Mammary epithelial cell (primary cell): Measurements from ENCODE around the gene LRP5.

Experiments used
- CTCF ChIP-seq, 2 donors: IDR thresholded peaks in 1 of 2; conservative IDR thresholded peaks in 1 of 2; 2 replicates each; pipeline ENCODE4 v1.5.1; 2011 to 2012; ENCODE audit warnings: inconsistent platforms in 2 of 2, low read length in 2 of 2, mild to moderate bottlenecking in 2 of 2, control low read depth in 1 of 2, low read depth in 1 of 2; ENCODE audit not compliant: insufficient read depth in 1 of 2; ENCODE audit errors: extremely low read depth in 1 of 2
- EZH2 ChIP-seq: IDR thresholded peaks from 2 replicates; pipeline ENCODE4 v1.6.1; 2012; ENCODE audit warnings: low read length, inconsistent platforms, borderline replicate concordance

- TF ChIP-seq CTCF (conservative IDR thresholded peaks at IDR 0.05 in 1 of 2, IDR thresholded peaks at IDR 0.05 in 1 of 2; ENCODE audit: extremely low read depth in 1 of 2, insufficient read depth in 1 of 2, low read depth in 1 of 2, low read length in 2 of 2) = no peak
- no peak for TF ChIP-seq EZH2
Observed at GRCh38 chr11:68362801-68363379, 50.5 kb downstream of the LRP5 start.
